ENCODE measurements around the gene ESR2.

ESR2 gene

DNA sequence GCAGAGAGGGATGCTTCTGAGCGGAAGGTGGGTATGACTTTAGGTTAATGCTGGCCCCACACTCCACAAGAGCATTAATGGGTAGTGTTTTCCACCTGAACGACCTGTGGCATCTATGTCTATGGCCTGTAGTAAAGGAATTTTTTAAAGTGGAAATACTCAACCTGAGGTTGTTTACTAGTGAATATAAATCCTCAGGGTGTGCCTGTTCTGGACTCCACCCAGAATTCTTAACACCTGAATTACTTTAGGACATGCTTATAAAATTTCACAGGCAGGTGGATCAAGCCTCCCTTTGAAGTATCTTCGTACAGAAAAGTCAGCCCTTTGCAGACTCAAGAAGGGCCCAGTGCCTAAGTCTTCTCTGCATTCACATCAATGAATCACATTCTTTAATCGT is 196.1 kb downstream of the ESR2 start:
- ATAC-seq (no peak), DNase-seq (no peak)
- Mint-ChIP-seq H3K4me1 (peaks cover 8% of the 10 kb centered on the region), H3K4me3 (no peak overlapping the region), H3K9me3 (no peaks in the 10 kb centered on the region), H3K27me3 (no peaks in the 10 kb centered on the region), H3K27ac (no peak overlapping the region), H3K36me3 (ENCODE audit: low read depth) (peaks cover 18% of the 10 kb centered on the region)

DNA sequence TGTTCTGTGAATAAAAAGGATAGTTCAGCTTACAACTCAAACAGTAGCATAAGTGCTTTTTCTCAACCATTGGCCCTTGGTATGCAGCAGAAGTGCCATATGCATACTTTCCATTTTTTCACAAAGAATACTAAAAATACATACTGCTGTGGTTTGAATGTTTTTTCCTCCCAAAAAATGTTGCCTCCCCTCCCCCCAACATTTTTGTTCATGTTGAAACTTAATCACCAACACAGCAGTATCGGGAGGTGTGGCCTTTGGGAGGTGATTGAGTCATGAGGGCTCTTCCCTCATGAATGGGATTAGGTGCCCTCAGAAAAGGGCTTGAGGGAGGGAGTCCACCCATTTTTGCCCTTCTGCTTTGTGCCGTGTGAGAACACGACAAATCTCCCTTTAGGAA is 198.6 kb downstream of the ESR2 start:
- no peak overlapping the region for H3K4me3 Mint-ChIP-seq
- H3K27me3 Mint-ChIP-seq: no peaks in the 10 kb centered on the region
- no peaks in the 10 kb centered on the region for H3K9me3 Mint-ChIP-seq
- H3K27ac Mint-ChIP-seq: no peak overlapping the region
- DNase-seq (peak; percentile 9), ATAC-seq (peak; percentile 20)
- peaks cover 8% of the 10 kb centered on the region for H3K4me1 Mint-ChIP-seq
- H3K36me3 Mint-ChIP-seq (ENCODE audit: low read depth): peaks cover 15% of the 10 kb centered on the region

DNA sequence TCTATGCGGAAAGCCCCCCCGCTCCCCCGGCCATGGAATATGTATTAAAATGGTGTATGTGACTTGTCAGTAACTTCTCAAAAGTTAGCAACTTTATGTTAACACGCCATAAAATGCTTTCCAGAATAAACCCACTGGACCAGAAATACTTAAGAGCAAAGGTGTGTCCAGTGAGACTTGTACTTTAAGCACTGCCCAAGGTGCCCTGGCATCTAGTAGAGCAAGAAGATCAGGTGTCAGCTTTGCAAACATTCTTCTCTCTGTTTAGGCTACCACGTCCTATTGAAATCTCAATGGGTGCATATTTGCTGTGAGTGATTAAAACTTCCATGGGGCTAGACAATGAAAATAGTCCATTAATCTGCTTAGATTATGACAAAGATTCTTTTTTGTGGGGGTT is 201.2 kb downstream of the ESR2 start:
- Mint-ChIP-seq H3K27ac (no peak overlapping the region), H3K4me1 (peaks cover 8% of the 10 kb centered on the region), H3K4me3 (no peak overlapping the region), H3K27me3 (no peaks in the 10 kb centered on the region), H3K36me3 (ENCODE audit: low read depth) (peaks cover 3% of the 10 kb centered on the region), H3K9me3 (no peaks in the 10 kb centered on the region)
- DNase-seq (no peak), ATAC-seq (no peak)

- Mint-ChIP-seq H3K9me3 (no peaks in the 10 kb centered on the region), H3K4me1 (peaks cover 8% of the 10 kb centered on the region), H3K27me3 (no peaks in the 10 kb centered on the region), H3K27ac (no peak overlapping the region), H3K36me3 (ENCODE audit: low read depth) (peaks cover 3% of the 10 kb centered on the region), H3K4me3 (no peak overlapping the region)
- DNase-seq: no peak
- no peak for ATAC-seq
These were observed 201.8 kb downstream of the ESR2 start for GRCh38 chr14:64092338-64092737.

- H3K27me3 Mint-ChIP-seq: no peaks in the 10 kb centered on the region
- DNase-seq: no peak
- H3K36me3 Mint-ChIP-seq (ENCODE audit: low read depth): peaks cover 3% of the 10 kb centered on the region
- peaks cover 8% of the 10 kb centered on the region for H3K4me1 Mint-ChIP-seq
- no peak overlapping the region for H3K4me3 Mint-ChIP-seq
- no peak for ATAC-seq
- H3K9me3 Mint-ChIP-seq: no peaks in the 10 kb centered on the region
- H3K27ac Mint-ChIP-seq: no peak overlapping the region
These were observed 203.0 kb downstream of the ESR2 start for GRCh38 chr14:64091217-64091616.

- ATAC-seq: no peak
These were observed 204.3 kb downstream of the ESR2 start for GRCh38 chr14:64089920-64090319.

GRCh38 chr14:64088647-64088964 is 205.6 kb downstream of the ESR2 start:
- no peaks in the 10 kb centered on the region for H3K9me3 Mint-ChIP-seq
- H3K27ac Mint-ChIP-seq: no peak overlapping the region
- DNase-seq (no peak), ATAC-seq (no peak)
- no peak overlapping the region for H3K4me3 Mint-ChIP-seq
- H3K36me3 Mint-ChIP-seq (ENCODE audit: low read depth): no peaks in the 10 kb centered on the region
- no peaks in the 10 kb centered on the region for H3K27me3 Mint-ChIP-seq
- no peaks in the 10 kb centered on the region for H3K4me1 Mint-ChIP-seq

More at GRCh38 chr14:64089920-64090319, 204.3 kb downstream of the ESR2 start:
- Mint-ChIP-seq H3K27ac (no peak overlapping the region), H3K4me1 (peaks cover under 1% of the 10 kb centered on the region), H3K36me3 (ENCODE audit: low read depth) (no peaks in the 10 kb centered on the region), H3K9me3 (no peaks in the 10 kb centered on the region), H3K27me3 (no peaks in the 10 kb centered on the region), H3K4me3 (no peak overlapping the region)
- DNase-seq: no peak

GRCh38 chr14:64082837-64083236 is 211.3 kb downstream of the ESR2 start:
- no peaks in the 10 kb centered on the region for H3K4me1 Mint-ChIP-seq
- no peak overlapping the region for H3K27ac Mint-ChIP-seq
- DNase-seq (no peak), ATAC-seq (no peak)
- H3K36me3 Mint-ChIP-seq (ENCODE audit: low read depth): peaks cover 7% of the 10 kb centered on the region
- H3K27me3 Mint-ChIP-seq: no peaks in the 10 kb centered on the region
- no peak overlapping the region for H3K4me3 Mint-ChIP-seq
- no peaks in the 10 kb centered on the region for H3K9me3 Mint-ChIP-seq

- peaks cover 7% of the 10 kb centered on the region for H3K36me3 Mint-ChIP-seq (ENCODE audit: low read depth)
- no peak for DNase-seq
- H3K4me1 Mint-ChIP-seq: no peaks in the 10 kb centered on the region
- H3K4me3 Mint-ChIP-seq: no peak overlapping the region
- no peaks in the 10 kb centered on the region for H3K9me3 Mint-ChIP-seq
- peak; percentile 49 for ATAC-seq
- no peaks in the 10 kb centered on the region for H3K27me3 Mint-ChIP-seq
- no peak overlapping the region for H3K27ac Mint-ChIP-seq
These were observed 212.9 kb downstream of the ESR2 start for GRCh38 chr14:64081174-64081746.

DNA sequence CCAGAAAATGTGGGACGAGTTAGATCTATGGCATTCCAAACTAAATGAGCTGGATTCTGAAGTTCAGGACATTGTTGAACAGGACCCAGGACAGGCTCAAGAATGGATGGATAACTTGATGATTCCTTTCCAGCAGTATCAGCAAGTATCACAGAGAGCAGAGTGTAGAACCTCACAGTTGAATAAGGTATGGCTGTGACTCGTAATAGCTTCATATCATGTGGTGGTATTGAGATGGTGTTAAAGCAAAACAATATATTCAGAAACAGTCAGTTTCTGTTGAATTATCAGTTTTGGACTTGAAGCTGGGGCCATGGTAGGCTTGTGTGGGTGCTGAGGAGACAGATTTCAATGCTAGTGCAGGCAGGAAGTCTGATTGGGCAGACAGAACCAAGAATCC is 213.7 kb downstream of the ESR2 start:
- Mint-ChIP-seq H3K27ac (no peak overlapping the region), H3K4me3 (no peak overlapping the region), H3K36me3 (ENCODE audit: low read depth) (peaks cover 9% of the 10 kb centered on the region), H3K9me3 (no peaks in the 10 kb centered on the region), H3K27me3 (no peaks in the 10 kb centered on the region), H3K4me1 (no peaks in the 10 kb centered on the region)
- DNase-seq (no peak), ATAC-seq (no peak)

- Mint-ChIP-seq H3K27ac (no peak overlapping the region), H3K4me1 (no peaks in the 10 kb centered on the region), H3K9me3 (no peaks in the 10 kb centered on the region), H3K36me3 (ENCODE audit: low read depth) (peaks cover 14% of the 10 kb centered on the region), H3K4me3 (no peak overlapping the region), H3K27me3 (no peaks in the 10 kb centered on the region)
- ATAC-seq: no peak
- DNase-seq: no peak
These were observed 218.6 kb downstream of the ESR2 start for GRCh38 chr14:64075613-64076005.

DNA sequence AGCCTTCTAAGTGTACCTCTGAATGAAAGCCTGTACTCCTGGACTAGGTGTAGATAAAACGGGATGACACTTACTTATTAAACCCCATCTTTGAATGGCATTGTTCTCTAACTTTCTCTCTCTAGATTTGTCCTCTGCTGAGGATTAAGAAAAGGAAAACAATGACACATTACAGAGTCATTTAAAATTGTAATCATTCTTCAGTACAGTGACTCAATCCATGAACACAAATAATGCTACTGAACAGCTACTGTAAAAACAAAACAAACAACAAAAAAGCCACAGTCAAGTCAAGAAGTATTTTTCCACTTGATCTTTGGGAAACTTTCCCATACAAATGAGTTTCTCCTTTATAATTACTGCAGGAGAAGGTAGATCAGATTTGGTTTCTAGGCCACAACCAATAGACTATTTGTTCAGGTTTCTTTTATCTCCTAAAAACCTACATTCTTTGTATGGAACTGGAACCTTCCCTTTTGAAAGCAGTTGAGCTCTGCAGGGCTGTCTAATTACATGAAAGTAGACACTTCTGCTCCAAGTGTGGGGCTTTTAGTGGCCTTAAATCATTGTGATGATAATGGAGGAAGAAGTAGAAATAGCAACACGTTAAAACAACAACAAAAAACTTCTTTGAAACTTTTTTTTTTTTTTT is 219.1 kb downstream of the ESR2 start:
- H3K9me3 Mint-ChIP-seq: no peaks in the 10 kb centered on the region

DNA sequence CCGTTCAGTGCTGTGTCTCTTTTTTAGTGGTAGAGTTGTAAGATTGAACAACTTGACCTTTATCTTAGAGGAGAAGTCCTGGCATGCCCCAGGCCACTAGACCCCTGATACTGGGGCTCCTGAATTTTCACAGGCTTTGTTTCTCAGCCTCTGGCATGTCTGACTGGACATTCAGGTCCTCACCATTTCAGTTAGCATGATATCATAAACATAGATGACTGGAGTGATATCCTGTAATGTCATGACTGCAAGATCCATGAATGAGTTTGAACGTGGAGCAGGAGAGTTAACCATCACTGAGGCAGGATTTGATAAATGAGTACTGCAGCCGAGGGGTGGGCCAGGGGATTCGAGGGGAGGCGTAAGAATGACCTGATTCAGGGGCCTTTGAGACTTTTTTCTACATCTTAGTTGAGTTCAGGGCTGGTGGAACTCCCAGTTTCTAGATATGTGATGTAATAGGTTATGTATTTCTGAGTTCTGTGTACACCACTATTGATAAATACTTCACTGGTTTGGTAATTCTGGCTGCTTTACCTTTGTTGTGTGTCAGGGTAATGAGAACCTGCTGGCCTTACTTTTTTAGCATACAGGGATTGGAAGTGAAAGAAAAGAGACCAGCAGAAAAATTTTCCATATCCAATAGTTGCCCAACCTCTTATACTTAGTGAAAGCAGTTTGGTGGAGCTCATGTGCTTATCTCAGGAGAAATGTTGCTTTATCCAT is 224.4 kb downstream of the ESR2 start:
- no peaks in the 10 kb centered on the region for H3K9me3 Mint-ChIP-seq
- ATAC-seq: no peak
- H3K4me1 Mint-ChIP-seq: no peaks in the 10 kb centered on the region
- DNase-seq: no peak
- no peak overlapping the region for H3K27ac Mint-ChIP-seq
- peaks cover 11% of the 10 kb centered on the region for H3K36me3 Mint-ChIP-seq (ENCODE audit: low read depth)
- no peaks in the 10 kb centered on the region for H3K27me3 Mint-ChIP-seq
- no peak overlapping the region for H3K4me3 Mint-ChIP-seq

More for the DNA sequence above, 219.1 kb downstream of the ESR2 start:
- Mint-ChIP-seq H3K4me1 (no peaks in the 10 kb centered on the region), H3K4me3 (no peak overlapping the region), H3K27ac (no peak overlapping the region), H3K27me3 (no peaks in the 10 kb centered on the region), H3K36me3 (ENCODE audit: low read depth) (peaks cover 16% of the 10 kb centered on the region)
- ATAC-seq (no peak), DNase-seq (no peak)

DNA sequence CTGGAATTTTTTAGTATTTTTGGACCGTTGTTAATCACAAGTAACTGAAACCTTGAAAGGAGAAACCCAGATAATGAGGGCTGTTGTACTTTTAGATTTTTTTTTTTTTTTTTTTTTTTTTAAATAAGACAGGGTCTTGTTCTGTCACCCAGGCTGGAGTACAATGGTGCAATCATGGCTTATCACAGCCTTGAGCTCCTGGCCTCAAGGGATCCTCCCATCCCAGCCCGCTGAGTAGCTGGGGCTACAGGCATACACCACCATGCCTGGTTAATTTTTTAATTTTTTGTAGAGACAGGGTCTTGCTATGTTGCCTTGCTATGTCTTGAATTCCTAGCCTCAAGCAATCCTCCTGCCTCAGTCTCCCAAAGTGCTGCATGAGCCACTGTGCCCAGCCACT is 229.7 kb downstream of the ESR2 start:
- peaks cover 2% of the 10 kb centered on the region for H3K36me3 Mint-ChIP-seq (ENCODE audit: low read depth)

GRCh38 chr14:64062381-64063115 is 231.6 kb downstream of the ESR2 start:
- H3K27ac Mint-ChIP-seq: no peak overlapping the region
- H3K36me3 Mint-ChIP-seq (ENCODE audit: low read depth): peaks cover 2% of the 10 kb centered on the region
- DNase-seq (no peak), ATAC-seq (no peak)
- no peaks in the 10 kb centered on the region for H3K27me3 Mint-ChIP-seq
- no peaks in the 10 kb centered on the region for H3K4me1 Mint-ChIP-seq
- no peak overlapping the region for H3K4me3 Mint-ChIP-seq
- no peaks in the 10 kb centered on the region for H3K9me3 Mint-ChIP-seq

More for the DNA sequence above, 229.7 kb downstream of the ESR2 start:
- Mint-ChIP-seq H3K4me1 (no peaks in the 10 kb centered on the region), H3K4me3 (no peak overlapping the region), H3K27ac (no peak overlapping the region), H3K9me3 (no peaks in the 10 kb centered on the region), H3K27me3 (no peaks in the 10 kb centered on the region)
- DNase-seq (no peak), ATAC-seq (no peak)

Data from activated naive CD8-positive, alpha-beta T cell treated with anti-CD3 and anti-CD28 coated beads, Interleukin-2, amount 50 U/mL, for 24 hours (primary cell).